Panc1 (cell line): Measurements from ENCODE around the gene USP31. TPM values are rescaled to one million over a fixed set of nuclear protein-coding genes. Genes with fewer than 3 reads are reported as not detected.

Experiments used
- ATAC-seq: fragments of 200-7000 bp; cut with Tn5 transposase; 2 replicates; pipeline ENCODE4 v1.9.1; 2020; ENCODE audit warnings: mild to moderate bottlenecking, moderate library complexity
- BruUV-seq: library from RNA; stranded (reverse); fragments of 400-500 nt; replicated peaks from 2 replicates; lab custom pipeline; 2021; lab: Mats Ljungman, UMichigan
- CTCF ChIA-PET: fragments of 300-600 bp; sonication (Branson Sonifier 250); formaldehyde crosslinking; loops from one replicate; lab custom pipeline; 2022; ENCODE audit warnings: antibody characterized with exemption; lab: Charles Lee
- POLR2A ChIA-PET: fragments of 300-600 bp; sonication (Branson Sonifier 250); formaldehyde crosslinking; loops from one replicate; lab custom pipeline; 2022; ENCODE audit warnings: antibody characterized with exemption; lab: Charles Lee
- DNase-seq: peaks from one replicate; pipeline ENCODE4 v3.0.0-alpha.2; 2010; ENCODE audit warnings: low read depth, low spot score
- H3K27ac ChIP-seq: 2 replicates; pipeline ENCODE4 v1.5.1; 2011; ENCODE audit warnings: mild to moderate bottlenecking, low read length, inconsistent platforms
- H3K27me3 ChIP-seq: fragments of 200-500 bp; sonication (Bioruptor generic); 2 replicates; pipeline ENCODE4 v1.6.0; 2014; ENCODE audit warnings: low read length, inconsistent platforms; ENCODE audit not compliant: control insufficient read depth, insufficient read depth
- H3K36me3 ChIP-seq: fragments of 200-500 bp; sonication (Bioruptor generic); 2 replicates; pipeline ENCODE4 v1.5.1; 2014; ENCODE audit warnings: inconsistent platforms, mild to moderate bottlenecking, low read length, moderate library complexity; ENCODE audit not compliant: control insufficient read depth, insufficient read depth
- H3K4me1 ChIP-seq: 2 replicates; pipeline ENCODE4 v1.5.1; 2011; ENCODE audit warnings: inconsistent platforms, mild to moderate bottlenecking, low read length, moderate library complexity; ENCODE audit not compliant: control insufficient read depth, insufficient read depth
- H3K4me3 ChIP-seq, 2 experiments: 2 replicates each; pipeline ENCODE4 v1.5.1; 2011 to 2012; ENCODE audit warnings: low read depth in 2 of 2, low read length in 2 of 2, mild to moderate bottlenecking in 2 of 2, inconsistent platforms in 1 of 2, moderate library complexity in 1 of 2
- H3K9me3 ChIP-seq: fragments of 200-500 bp; sonication (Bioruptor generic); 2 replicates; pipeline ENCODE4 v1.5.1; 2014; ENCODE audit warnings: low read depth, mild to moderate bottlenecking, inconsistent platforms, low read length, moderate library complexity; ENCODE audit not compliant: control insufficient read depth, insufficient read depth
- POLR2AphosphoS5 ChIP-seq: IDR thresholded peaks from 2 replicates; pipeline ENCODE4 v1.6.1; 2012; ENCODE audit warnings: mild to moderate bottlenecking, low read depth, low read length, moderate library complexity
- SIN3A ChIP-seq: IDR thresholded peaks from 2 replicates; pipeline ENCODE4 v1.6.1; 2012; ENCODE audit warnings: low read depth, mild to moderate bottlenecking, low read length, moderate library complexity, borderline replicate concordance; ENCODE audit not compliant: insufficient read depth
- TCF7L2 ChIP-seq: IDR thresholded peaks from 2 replicates; pipeline ENCODE4 v1.6.1; 2011; ENCODE audit warnings: mild to moderate bottlenecking, low read depth, low read length, inconsistent platforms
- in situ Hi-C: cut with HindIII; loops from 2 replicates; pipeline ENCODE4 v1.10.0; 2016; ENCODE audit warnings: low sequenced_read_pairs, low pct_unique_long_range_greater_than_20kb
- intact Hi-C: fragments of 100-400 bp; cut with micrococcal nuclease; formaldehyde crosslinking; loops from one replicate; pipeline ENCODE4 v1.10.0; 2022; ENCODE audit not compliant: unreplicated experiment
- total RNA-seq: library from RNA; stranded (reverse); gene quantifications from one replicate; pipeline ENCODE4 v1.2.1, GENCODE V29; 2021; ENCODE audit not compliant: unreplicated experiment
- TF ChIP-seq, protein P1 (sequence below), 2 experiments: IDR thresholded peaks; 2 replicates each; pipeline ENCODE4 v1.6.1; 2011 to 2012; ENCODE audit warnings: low read depth in 2 of 2, control low read depth in 1 of 2, low read length in 1 of 2, mild to moderate bottlenecking in 1 of 2, moderate library complexity in 1 of 2; ENCODE audit not compliant: insufficient read depth in 1 of 2
- TF ChIP-seq, protein P2 (sequence below): fragments of 450-650 bp; IDR thresholded peaks from 2 replicates; pipeline ENCODE4 v1.5.1; 2017; ENCODE audit warnings: mild to moderate bottlenecking

Gene USP31
- total RNA-seq, 1 experiment from 2014 or later: 27.2 TPM

DNA sequence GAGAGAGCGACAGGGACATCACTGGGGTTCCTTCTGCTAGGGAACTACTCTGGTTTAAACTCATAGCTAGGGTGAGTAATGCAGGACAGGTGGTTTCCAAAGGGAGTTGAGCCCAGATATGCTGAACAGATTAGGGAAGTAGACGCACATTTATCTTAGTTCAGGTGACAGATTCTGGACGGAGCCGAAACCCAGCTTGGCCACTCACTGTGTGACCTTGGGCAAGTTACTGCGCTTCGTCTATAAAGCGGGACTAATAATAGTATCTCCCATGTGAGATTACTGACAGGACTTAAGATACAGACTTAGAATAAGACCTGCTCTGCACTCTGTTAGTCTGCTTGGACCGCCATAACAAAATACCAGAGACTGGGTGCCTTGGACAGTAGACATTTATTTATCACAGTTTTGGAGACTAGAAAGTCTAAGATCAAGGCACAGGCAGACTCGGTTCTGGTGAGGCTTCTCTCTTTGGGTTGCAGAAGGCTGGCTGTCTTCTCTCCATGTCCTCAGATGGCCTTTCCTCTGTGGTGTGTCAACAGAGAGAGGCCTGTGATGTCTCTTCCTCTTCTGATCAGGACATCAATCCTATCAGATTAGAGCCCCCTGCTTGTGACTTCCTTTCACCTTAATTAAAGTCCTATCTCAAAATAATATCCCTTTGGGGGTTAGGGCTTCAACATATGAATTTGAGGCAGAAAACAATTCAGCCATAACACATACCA, 45.4 kb upstream of the USP31 start:
- ChIA-PET POLR2A (no interaction called here), CTCF (no interaction called here)
- no peak for DNase-seq
- no peaks in the 10 kb centered on the region for H3K4me1 ChIP-seq
- no peaks in the 10 kb centered on the region; the same call in 1 of the 2 replicates for H3K36me3 ChIP-seq
- no peak overlapping the region for H3K27ac ChIP-seq
- H3K9me3 ChIP-seq: no peaks in the 10 kb centered on the region
- TF ChIP-seq, protein P1, sequence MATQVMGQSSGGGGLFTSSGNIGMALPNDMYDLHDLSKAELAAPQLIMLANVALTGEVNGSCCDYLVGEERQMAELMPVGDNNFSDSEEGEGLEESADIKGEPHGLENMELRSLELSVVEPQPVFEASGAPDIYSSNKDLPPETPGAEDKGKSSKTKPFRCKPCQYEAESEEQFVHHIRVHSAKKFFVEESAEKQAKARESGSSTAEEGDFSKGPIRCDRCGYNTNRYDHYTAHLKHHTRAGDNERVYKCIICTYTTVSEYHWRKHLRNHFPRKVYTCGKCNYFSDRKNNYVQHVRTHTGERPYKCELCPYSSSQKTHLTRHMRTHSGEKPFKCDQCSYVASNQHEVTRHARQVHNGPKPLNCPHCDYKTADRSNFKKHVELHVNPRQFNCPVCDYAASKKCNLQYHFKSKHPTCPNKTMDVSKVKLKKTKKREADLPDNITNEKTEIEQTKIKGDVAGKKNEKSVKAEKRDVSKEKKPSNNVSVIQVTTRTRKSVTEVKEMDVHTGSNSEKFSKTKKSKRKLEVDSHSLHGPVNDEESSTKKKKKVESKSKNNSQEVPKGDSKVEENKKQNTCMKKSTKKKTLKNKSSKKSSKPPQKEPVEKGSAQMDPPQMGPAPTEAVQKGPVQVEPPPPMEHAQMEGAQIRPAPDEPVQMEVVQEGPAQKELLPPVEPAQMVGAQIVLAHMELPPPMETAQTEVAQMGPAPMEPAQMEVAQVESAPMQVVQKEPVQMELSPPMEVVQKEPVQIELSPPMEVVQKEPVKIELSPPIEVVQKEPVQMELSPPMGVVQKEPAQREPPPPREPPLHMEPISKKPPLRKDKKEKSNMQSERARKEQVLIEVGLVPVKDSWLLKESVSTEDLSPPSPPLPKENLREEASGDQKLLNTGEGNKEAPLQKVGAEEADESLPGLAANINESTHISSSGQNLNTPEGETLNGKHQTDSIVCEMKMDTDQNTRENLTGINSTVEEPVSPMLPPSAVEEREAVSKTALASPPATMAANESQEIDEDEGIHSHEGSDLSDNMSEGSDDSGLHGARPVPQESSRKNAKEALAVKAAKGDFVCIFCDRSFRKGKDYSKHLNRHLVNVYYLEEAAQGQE (IDR thresholded peaks at IDR 0.05; ENCODE audit: insufficient read depth in 1 of 2, low read depth in 2 of 2, low read length in 1 of 2): no peak
- TF ChIP-seq, protein P2, sequence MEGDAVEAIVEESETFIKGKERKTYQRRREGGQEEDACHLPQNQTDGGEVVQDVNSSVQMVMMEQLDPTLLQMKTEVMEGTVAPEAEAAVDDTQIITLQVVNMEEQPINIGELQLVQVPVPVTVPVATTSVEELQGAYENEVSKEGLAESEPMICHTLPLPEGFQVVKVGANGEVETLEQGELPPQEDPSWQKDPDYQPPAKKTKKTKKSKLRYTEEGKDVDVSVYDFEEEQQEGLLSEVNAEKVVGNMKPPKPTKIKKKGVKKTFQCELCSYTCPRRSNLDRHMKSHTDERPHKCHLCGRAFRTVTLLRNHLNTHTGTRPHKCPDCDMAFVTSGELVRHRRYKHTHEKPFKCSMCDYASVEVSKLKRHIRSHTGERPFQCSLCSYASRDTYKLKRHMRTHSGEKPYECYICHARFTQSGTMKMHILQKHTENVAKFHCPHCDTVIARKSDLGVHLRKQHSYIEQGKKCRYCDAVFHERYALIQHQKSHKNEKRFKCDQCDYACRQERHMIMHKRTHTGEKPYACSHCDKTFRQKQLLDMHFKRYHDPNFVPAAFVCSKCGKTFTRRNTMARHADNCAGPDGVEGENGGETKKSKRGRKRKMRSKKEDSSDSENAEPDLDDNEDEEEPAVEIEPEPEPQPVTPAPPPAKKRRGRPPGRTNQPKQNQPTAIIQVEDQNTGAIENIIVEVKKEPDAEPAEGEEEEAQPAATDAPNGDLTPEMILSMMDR: no peak
- TF ChIP-seq TCF7L2: no peak
- no peak for TF ChIP-seq SIN3A
- TF ChIP-seq POLR2AphosphoS5: no peak
- no peak for ATAC-seq
- no TSS peak for BruUV-seq
- H3K27me3 ChIP-seq: no peaks in the 10 kb centered on the region
- H3K4me3 ChIP-seq: no peak overlapping the region
- intact Hi-C loops: no loop called here
- in situ Hi-C loops: no loop called here

DNA sequence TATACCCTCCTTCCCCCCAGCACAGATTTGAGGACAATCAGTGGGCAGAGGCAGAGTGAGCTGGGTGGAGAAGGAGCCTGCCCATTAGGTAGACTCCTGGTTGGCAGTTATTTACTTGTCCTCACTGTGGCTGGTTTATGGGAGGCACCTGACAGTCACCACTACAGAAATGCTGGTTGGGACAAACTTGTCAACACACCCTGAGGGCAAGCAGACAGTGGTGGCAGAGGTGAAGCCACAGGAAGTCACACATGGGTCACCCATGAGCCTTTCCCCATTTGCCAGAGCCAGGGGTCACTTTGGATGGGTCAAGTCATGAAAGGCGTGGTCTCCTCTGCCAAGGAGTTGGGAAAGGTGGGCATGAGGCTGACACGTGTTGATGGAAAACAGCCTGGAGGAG, 39.7 kb upstream of the USP31 start:
- DNase-seq: no peak
- H3K4me1 ChIP-seq: peaks cover 6% of the 10 kb centered on the region
- in situ Hi-C loops: no loop called here
- intact Hi-C loops: loop anchor here (10.0 kb wide), 1 partner anchor 86 kb away; no protein-coding TSS in a partner anchor
- H3K27ac ChIP-seq: no peak overlapping the region
- ATAC-seq: no peak
- peaks cover 5% of the 10 kb centered on the region; the same call in 1 of the 2 replicates for H3K27me3 ChIP-seq
- TF ChIP-seq SIN3A (no peak), POLR2AphosphoS5 (no peak)
- TF ChIP-seq, protein P2: no peak
- no peaks in the 10 kb centered on the region for H3K9me3 ChIP-seq
- no TSS peak for BruUV-seq
- no peaks in the 10 kb centered on the region for H3K36me3 ChIP-seq
- H3K4me3 ChIP-seq: no peak overlapping the region
- POLR2A ChIA-PET: no interaction called here
- CTCF ChIA-PET: no interaction called here
